A172 (cell line): ENCODE results near the gene TTR. TPM values are rescaled to one million over a fixed set of nuclear protein-coding genes. Genes with fewer than 3 reads are reported as not detected.

Experiments used
- DNase-seq: peaks from one replicate; pipeline ENCODE4 v3.0.0-alpha.2; 2015; ENCODE audit warnings: low spot score
- total RNA-seq: library from RNA; depleted of rRNA; stranded (reverse); fragments of >200 nt; shearing (Covaris generic); gene quantifications from 2 replicates; pipeline ENCODE4 v1.2.3, GENCODE V29; 2014

The TTR gene
- total RNA-seq, 1 experiment from 2014 or later = not detected

DNA sequence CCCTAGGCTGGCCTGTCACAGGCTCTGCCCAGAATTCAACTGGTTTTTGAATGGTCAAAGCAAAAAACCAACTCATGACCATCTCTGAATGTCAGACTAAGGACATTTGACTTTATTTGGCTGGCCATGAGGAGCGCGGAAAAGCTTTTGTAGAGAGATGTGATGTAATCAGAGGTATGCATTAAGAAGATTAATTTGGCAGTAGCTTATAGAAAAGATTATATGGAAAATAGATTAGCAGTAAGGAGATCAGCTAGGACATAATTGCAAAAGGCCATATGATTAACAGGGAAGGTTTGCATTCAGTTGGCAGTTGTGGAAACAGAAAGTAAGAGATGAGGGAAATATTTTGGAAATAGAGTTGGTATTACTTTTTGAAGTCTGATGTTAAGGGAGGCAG lies 12.3 kb upstream of the TTR start:
- DNase-seq = no peak

DNA sequence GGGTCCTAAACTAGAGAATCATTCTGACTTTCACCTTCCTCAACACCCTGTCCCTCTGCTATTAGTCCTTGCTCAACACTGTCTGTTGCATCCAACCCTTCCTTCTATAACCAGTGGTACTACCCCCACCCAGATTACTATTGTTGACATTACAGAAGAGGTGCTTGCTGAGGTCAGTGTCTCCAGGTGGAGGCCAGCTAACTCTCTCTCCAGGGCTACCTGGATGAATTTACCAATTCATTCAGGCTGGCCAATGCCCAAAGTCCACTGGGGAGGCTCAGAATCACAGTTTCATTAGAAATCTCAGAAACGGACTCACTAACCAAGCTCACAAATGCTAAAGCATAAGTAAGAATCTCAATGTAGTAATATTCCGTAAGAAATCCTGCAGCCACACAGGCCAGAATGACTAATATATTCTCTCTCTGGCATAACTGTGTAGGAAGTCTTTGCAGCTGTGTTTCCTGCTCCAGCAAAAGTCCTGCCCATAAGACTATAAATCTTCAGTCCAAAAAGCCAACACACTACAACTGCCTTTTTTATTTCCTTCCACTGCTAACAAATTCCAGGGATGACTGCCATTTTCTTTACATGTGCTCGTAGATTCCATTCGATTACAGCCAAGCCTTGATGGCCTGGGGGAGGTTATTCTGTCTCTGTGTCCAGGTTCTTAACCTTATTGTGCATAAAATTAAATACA lies 10.0 kb upstream of the TTR start:
- peak; percentile 86 for DNase-seq

DNA sequence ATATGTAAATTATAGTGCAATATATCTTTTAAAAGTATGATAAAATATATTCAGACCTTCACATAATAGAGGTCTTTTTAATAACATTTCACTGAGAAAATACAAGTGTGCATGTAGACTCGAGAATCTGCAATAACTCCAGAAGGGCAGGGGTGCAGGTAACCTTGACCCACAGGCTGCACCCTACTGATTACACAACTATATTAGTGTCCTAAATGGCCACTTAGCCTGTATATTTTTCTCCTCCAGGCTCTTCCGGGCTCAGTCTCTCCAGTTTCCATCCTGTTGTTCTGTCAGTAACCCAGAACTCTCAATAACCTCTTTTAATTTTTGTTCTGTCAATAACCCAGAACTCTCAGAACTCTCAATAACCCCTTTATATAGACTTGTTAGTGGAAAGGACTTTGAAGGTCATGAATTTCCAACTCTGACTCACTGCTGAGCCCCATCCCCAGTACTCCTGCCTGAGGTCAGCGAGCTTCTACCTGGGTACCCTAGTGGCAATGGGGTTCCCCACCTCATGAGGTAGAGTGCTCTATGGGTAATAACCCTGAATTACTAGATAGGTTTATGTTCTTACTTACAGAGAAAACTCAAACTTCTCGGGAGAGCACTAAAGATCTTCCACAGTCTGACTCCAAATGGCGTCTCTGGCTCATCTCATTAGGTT lies 8.4 kb upstream of the TTR start:
- no peak for DNase-seq

DNA sequence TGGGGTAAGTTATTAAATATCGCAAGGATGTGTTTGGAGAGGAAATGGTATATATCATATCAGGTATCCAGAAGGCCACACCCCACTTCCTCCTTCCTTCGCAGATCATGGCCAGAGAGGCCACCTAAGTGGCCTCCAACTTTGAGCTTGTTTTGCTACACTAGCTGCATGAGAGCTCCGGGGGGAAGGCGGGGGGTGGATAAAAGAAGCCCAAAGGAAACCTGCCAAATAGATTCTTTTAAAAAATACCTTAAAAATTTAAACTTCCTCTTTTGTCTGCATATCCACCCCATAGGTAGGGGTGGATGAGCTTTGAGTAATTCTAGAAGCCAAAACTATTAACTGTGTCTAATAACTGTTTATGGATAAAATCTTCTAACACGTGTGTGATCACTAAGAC lies 5.7 kb upstream of the TTR start:
- no peak for DNase-seq

DNA sequence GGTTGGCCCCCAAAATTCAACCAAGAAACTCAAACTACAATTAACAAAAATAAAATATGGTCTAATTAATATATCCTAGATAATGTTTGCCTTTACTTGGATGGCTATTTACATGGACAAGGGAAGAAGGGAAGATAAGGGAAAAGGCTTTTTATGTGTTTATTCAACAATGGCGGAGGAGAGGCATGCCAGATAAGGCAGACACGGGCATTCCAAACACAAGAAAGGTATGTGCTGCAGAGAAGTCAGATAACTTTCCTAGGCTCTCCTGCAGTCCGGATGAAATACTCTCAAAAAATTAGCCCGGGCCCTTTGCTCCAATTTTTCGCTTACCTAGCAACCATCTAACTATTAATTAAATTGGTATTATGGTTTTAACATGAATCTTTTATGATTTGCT lies 5.1 kb upstream of the TTR start:
- DNase-seq = no peak

DNA sequence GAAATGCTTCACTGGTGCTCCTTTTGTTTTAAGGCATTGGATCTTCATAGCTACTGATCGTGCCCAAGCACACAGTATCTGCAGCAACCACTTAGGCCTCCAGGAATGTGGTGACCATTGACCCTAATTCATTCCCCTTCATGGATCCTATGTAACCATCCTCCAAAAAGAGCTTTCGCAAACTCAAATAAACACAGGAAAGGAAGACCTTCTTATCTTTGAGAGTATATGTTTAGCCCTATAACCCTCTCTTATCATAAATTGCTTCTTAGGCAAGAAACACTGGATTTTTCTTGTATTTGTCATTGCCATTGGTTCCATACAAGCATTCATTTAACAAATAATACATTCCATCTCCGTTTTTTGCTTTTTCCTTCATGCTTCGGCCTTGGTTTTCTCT lies 4.1 kb upstream of the TTR start:
- DNase-seq = no peak

DNA sequence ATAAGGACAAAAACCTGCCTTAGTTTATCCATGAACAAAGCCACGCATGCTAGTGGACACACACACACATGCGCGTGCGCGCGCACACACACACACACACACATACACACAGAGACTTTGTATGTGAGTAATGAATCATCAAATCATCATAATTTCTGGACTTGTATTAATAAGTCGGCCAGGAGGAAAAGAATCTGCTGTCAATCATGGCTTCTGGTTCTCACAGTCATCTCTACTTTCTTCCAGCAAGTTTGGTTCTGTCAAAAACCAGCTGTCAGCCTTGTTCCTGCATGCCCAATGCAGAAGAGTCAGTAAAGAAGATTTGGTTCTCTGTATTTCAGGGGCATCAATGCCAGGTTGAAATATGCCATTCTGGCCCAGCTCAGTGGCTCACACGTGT lies 1.1 kb upstream of the TTR start:
- no peak for DNase-seq

DNA sequence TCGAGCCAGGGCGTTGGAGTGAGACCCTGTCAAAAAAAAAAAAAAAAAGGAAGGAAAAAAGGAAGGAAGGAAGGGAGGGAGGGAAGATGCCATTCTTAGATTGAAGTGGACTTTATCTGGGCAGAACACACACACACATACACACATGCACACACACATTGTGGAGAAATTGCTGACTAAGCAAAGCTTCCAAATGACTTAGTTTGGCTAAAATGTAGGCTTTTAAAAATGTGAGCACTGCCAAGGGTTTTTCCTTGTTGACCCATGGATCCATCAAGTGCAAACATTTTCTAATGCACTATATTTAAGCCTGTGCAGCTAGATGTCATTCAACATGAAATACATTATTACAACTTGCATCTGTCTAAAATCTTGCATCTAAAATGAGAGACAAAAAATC lies 564 bp upstream of the TTR start:
- DNase-seq = no peak

DNA sequence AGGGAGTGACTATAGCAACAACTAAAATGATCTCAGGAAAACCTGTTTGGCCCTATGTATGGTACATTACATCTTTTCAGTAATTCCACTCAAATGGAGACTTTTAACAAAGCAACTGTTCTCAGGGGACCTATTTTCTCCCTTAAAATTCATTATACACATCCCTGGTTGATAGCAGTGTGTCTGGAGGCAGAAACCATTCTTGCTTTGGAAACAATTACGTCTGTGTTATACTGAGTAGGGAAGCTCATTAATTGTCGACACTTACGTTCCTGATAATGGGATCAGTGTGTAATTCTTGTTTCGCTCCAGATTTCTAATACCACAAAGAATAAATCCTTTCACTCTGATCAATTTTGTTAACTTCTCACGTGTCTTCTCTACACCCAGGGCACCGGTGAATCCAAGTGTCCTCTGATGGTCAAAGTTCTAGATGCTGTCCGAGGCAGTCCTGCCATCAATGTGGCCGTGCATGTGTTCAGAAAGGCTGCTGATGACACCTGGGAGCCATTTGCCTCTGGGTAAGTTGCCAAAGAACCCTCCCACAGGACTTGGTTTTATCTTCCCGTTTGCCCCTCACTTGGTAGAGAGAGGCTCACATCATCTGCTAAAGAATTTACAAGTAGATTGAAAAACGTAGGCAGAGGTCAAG lies 955 bp downstream of the TTR start:
- no peak for DNase-seq

DNA sequence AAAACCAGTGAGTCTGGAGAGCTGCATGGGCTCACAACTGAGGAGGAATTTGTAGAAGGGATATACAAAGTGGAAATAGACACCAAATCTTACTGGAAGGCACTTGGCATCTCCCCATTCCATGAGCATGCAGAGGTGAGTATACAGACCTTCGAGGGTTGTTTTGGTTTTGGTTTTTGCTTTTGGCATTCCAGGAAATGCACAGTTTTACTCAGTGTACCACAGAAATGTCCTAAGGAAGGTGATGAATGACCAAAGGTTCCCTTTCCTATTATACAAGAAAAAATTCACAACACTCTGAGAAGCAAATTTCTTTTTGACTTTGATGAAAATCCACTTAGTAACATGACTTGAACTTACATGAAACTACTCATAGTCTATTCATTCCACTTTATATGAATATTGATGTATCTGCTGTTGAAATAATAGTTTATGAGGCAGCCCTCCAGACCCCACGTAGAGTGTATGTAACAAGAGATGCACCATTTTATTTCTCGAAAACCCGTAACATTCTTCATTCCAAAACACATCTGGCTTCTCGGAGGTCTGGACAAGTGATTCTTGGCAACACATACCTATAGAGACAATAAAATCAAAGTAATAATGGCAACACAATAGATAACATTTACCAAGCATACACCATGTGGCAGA lies 3.6 kb downstream of the TTR start:
- no peak for DNase-seq

DNA sequence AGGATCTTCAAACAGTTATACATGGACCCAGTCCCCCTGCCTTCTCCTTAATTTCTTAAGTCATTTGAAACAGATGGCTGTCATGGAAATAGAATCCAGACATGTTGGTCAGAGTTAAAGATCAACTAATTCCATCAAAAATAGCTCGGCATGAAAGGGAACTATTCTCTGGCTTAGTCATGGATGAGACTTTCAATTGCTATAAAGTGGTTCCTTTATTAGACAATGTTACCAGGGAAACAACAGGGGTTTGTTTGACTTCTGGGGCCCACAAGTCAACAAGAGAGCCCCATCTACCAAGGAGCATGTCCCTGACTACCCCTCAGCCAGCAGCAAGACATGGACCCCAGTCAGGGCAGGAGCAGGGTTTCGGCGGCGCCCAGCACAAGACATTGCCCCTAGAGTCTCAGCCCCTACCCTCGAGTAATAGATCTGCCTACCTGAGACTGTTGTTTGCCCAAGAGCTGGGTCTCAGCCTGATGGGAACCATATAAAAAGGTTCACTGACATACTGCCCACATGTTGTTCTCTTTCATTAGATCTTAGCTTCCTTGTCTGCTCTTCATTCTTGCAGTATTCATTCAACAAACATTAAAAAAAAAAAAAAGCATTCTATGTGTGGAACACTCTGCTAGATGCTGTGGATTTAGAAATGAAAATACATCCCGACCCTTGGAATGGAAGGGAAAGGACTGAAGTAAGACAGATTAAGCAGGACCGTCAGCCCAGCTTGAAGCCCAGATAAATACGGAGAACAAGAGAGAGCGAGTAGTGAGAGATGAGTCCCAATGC lies 4.6 kb downstream of the TTR start:
- no peak for DNase-seq

DNA sequence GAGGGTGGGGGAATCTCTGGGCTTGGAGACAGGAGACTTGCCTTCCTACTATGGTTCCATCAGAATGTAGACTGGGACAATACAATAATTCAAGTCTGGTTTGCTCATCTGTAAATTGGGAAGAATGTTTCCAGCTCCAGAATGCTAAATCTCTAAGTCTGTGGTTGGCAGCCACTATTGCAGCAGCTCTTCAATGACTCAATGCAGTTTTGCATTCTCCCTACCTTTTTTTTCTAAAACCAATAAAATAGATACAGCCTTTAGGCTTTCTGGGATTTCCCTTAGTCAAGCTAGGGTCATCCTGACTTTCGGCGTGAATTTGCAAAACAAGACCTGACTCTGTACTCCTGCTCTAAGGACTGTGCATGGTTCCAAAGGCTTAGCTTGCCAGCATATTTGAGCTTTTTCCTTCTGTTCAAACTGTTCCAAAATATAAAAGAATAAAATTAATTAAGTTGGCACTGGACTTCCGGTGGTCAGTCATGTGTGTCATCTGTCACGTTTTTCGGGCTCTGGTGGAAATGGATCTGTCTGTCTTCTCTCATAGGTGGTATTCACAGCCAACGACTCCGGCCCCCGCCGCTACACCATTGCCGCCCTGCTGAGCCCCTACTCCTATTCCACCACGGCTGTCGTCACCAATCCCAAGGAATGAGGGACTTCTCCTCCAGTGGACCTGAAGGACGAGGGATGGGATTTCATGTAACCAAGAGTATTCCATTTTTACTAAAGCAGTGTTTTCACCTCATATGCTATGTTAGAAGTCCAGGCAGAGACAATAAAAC lies 6.5 kb downstream of the TTR start:
- DNase-seq = no peak

DNA sequence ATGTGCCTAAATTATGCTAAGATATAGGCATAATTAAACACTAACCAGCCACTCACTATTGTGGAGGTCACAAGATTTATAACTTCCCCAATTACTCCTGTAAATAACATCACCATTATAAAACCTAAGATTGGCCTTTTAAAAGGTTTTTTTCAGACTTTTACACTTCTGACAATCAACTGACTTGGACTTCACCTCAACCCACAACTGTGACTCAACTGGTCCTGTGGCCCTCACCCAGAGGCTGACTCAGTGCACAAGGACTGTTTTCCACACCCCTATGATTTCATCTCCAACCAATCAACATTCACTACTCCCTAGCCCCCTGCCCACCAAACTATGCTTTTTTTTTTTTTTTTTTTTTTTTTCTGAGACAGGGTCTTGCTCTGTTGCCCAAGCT lies 11.6 kb downstream of the TTR start:
- peak; percentile 50 for DNase-seq

DNA sequence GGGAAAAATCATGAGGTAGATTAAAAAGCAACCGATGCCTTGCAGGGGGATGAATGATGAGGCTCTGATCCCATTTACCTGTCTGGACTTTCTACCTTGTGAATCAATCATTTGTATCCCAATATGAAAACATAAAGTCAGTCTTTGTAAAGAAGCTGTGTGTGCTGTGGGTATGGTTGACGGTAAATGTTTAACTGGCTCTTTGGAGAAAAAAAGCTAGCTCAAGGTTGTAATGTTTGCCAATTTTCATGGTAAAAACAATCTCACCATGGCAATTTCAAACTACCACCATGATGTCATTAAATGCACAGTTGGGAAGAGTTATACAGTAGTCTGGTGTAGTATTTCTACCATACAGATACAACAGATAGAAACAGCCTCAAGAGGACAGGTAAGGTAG lies 14.6 kb downstream of the TTR start:
- DNase-seq = no peak

DNA sequence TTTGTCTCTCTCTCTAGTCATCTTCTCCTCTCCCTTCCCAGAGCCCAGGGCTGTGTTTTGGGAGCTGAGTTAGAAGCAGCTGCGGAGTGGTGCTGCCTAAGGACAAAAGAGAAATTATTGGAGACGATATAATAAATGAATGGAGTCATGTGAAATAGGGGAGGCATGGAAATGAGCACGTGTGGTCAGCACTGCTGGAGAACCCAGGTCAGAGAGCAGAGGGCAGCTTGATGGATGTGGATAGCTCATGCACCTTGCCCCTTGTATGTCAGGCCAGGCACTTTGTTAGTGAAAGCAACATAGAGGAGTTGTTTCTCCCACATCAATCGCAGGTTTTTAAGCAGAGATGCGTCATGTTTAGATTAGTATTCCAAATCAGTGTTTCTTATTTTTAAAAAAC lies 15.7 kb downstream of the TTR start:
- DNase-seq = no peak

DNA sequence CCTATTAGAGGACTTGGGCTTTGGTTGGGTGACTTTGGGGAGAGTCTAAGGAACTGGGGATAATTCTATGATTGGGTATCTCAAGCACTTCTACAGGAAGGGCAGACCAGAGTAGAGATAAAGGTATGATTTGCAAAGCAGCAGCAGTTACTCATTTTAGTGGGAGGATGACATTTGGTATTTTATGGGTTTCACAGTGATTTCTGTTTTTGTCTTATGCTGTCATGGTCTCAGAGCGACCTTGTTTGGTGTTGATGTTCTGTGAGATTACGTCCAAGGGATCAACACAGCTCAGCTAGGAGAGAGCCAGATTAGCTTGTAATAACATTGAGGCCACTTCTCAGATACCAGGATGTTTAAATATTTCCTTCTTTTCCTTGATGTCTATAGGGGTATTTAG lies 18.2 kb downstream of the TTR start:
- no peak for DNase-seq

DNA sequence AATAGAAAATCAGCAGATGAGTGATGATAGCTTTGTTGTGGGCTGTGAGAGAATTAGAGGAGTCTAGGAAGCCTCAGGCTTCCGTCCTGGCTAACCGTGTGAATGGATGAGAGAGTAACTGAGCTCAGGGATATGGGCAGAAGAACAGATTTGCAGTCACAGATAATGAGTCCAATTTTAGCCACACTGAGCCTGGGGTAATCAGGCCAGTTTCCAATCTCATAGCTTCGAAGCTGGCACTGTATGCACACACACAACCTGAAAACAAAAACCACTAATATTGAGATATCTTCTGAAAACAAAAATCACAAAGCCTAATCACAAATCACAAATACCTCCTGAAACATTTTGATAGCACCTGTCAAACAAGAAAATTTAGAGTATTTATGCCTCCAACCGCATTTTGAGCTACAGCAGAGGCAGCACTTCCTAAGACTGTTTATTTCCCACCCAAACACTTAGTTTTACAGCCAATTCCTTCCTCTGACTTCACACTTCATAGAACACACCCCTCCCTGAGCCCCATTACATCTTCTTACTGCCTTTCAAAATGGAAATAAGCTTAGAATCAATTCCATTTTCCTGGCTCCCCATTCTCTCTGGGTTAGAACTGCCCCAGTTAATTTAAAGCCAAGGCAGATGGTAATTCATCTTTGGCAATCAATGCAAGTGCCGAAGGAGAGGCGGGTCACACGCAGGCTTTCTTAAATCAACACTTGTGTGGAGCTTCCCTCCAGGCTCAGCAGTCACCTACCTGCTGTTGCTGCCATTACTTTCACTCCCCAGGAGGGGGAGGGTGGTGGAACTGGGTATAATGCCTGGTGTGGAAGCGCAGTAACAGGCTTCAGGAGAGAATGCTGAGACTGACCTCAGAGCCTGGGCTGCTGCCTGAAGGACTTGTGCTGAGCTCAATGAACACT lies 18.9 kb downstream of the TTR start:
- no peak for DNase-seq

DNA sequence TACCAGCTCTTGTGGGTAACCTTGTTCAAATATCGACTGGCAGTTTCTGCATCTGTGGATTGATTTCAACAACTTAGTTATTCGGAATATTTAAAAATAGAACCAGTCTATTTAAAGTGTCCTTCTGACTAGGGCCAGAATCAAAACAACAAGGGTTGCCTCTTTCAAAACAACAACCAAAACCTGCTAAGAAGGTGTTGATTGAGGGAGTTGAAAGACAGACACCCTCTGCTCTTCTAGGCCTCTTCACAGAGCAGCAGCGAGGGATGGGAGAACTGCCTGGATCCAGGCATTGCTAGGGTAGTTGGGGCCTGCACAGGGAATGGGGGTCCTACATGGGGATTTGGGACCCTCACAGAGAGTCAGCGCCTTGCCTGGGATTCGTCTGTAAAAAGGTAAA lies 19.8 kb downstream of the TTR start:
- DNase-seq = no peak

DNA sequence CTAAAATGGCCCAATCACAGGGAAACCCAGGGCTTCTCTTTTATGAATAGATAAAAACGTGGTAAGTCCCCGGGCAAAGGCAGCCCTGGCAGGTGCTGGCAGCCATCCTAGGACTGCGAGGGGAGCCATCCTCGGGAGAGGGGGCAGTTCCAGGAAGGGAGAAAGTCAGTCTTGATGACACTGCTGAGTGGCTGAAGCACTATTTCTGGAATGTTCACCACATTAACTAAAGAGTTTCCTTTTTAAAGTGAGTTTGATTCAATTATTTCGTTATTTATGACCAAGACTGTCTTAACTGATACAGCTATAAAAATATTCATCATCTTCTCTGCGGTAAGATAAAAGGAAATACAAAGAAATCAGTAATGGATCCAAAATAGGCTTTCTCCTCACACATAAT lies 20.4 kb downstream of the TTR start:
- peak; percentile 68 for DNase-seq

DNA sequence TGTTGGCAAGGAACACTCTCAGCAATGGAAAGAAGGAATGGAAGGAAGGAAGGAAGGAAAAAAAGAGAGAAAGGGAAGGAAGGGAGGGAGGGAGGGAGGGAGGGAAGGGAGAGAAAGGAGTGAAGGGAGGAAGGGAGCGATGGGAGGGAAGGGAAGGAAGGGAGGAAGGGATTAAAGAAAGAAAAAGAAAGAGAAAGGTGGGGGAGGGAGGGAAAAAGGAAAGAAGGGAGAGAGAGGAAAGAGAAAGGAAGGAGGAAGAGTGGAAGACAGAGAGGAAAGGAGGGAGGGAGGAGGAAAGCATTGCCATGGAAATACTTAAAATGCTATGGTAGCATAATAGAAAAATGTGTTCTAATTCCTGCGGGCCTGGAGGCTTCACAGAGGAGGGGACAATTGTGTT lies 22.4 kb downstream of the TTR start:
- no peak for DNase-seq
